Naive thymus-derived CD4-positive, alpha-beta T cell (primary cell): Measurements from ENCODE around the gene KIF13A. TPM values are rescaled to one million over a fixed set of nuclear protein-coding genes. Genes with fewer than 3 reads are reported as not detected.
A peak's percentile ranks its signal among the peaks of the same experiment; 100 is the strongest.
"Not testable (repeated sequence)": the region's sequence is repeated elsewhere in the genome, so short reads cannot be mapped to it uniquely, and the experiment has no call there.

Experiments
- ATAC-seq: fragments of 150-1000 bp; cut with Tn5 transposase; 2 replicates; pipeline ENCODE4 v1.10.0; 2021; ENCODE audit warnings: mild to moderate bottlenecking, moderate library complexity
- CTCF ChIA-PET: fragments of 350-600 bp; sonication (Branson Sonifier 250); formaldehyde crosslinking; loops from one replicate; lab custom pipeline; 2021; ENCODE audit warnings: antibody characterized with exemption; lab: Charles Lee
- POLR2A ChIA-PET: fragments of 350-600 bp; sonication (Branson Sonifier 250); formaldehyde crosslinking; loops from one replicate; lab custom pipeline; 2021; ENCODE audit warnings: antibody characterized with exemption, inconsistent platforms; lab: Charles Lee
- DNase-seq, 9 donors: peaks; one replicate each; pipeline versions ENCODE4 v3.0.0 to v3.0.0-alpha.2; 2020 to 2022; ENCODE audit warnings: mixed read lengths in 1 of 9
- H3K27ac ChIP-seq: one replicate; pipeline ENCODE4 v1.7.0; 2013; ENCODE audit warnings: mild to moderate bottlenecking, low read depth, low read length, moderate library complexity
- H3K27me3 ChIP-seq, 2 donors: one replicate each; pipeline ENCODE4 v1.7.0; 2013; ENCODE audit warnings: low read length in 2 of 2, mild to moderate bottlenecking in 2 of 2, moderate library complexity in 2 of 2; ENCODE audit not compliant: control insufficient read depth in 2 of 2, insufficient read depth in 2 of 2
- H3K36me3 ChIP-seq, 3 experiments: 1 replicate in 2 of 3; 2 replicates in 1 of 3; pipeline ENCODE4 v1.7.0; 2013; ENCODE audit warnings: low read length in 3 of 3, mild to moderate bottlenecking in 3 of 3, moderate library complexity in 1 of 3; ENCODE audit not compliant: insufficient read depth in 3 of 3, control insufficient read depth in 2 of 3
- H3K4me1 ChIP-seq, 2 donors: one replicate each; pipeline ENCODE4 v1.7.0; 2013; ENCODE audit warnings: low read length in 2 of 2, mild to moderate bottlenecking in 2 of 2, moderate library complexity in 1 of 2; ENCODE audit not compliant: control insufficient read depth in 2 of 2, insufficient read depth in 2 of 2
- H3K4me3 ChIP-seq: 2 replicates; pipeline ENCODE4 v1.7.0; 2013; ENCODE audit warnings: mild to moderate bottlenecking, low read length
- H3K9me3 ChIP-seq, 3 experiments: 1 replicate in 2 of 3; 2 replicates in 1 of 3; pipeline ENCODE4 v1.7.0; 2013; ENCODE audit warnings: low read length in 3 of 3; ENCODE audit not compliant: control insufficient read depth in 2 of 3
- H3K27ac Mint-ChIP-seq, 9 donors: one replicate each; pipeline ENCODE4 v1.8.0; 2020 to 2022; ENCODE audit warnings: mixed read lengths in 9 of 9, mild to moderate bottlenecking in 8 of 9, moderate library complexity in 5 of 9, inconsistent platforms in 2 of 9
- H3K27me3 Mint-ChIP-seq, 5 donors: one replicate each; pipeline ENCODE4 v1.8.0; 2021 to 2022; ENCODE audit warnings: mixed read lengths in 5 of 5, mild to moderate bottlenecking in 1 of 5
- H3K36me3 Mint-ChIP-seq, 5 donors: one replicate each; pipeline ENCODE4 v1.8.0; 2020 to 2022; ENCODE audit warnings: mixed read lengths in 5 of 5, mild to moderate bottlenecking in 3 of 5, inconsistent platforms in 1 of 5
- H3K4me1 Mint-ChIP-seq, 7 donors: one replicate each; pipeline ENCODE4 v1.8.0; 2020 to 2022; ENCODE audit warnings: mixed read lengths in 7 of 7, mild to moderate bottlenecking in 3 of 7, inconsistent platforms in 1 of 7
- H3K4me3 Mint-ChIP-seq, 10 donors: one replicate each; pipeline ENCODE4 v1.8.0; 2020 to 2022; ENCODE audit warnings: mild to moderate bottlenecking in 10 of 10, mixed read lengths in 10 of 10, moderate library complexity in 6 of 10, inconsistent platforms in 2 of 10
- H3K9me3 Mint-ChIP-seq, 11 donors: one replicate each; pipeline ENCODE4 v1.8.0; 2020 to 2022; ENCODE audit warnings: mixed read lengths in 11 of 11, mild to moderate bottlenecking in 4 of 11, inconsistent platforms in 1 of 11, moderate library complexity in 1 of 11
- intact Hi-C, 2 donors: fragments of 100-400 bp; cut with micrococcal nuclease; formaldehyde crosslinking; loops; one replicate each; pipeline ENCODE4 v1.15.1; 2023
- polyA plus RNA-seq, 2 donors: library from polyadenylated mRNA; unstranded; fragments of 300-500 nt; fragmentation: Illumina TruSeq; gene quantifications; one replicate each; pipeline ENCODE4 v1.2.3, GENCODE V29; 2021
- total RNA-seq, 6 experiments: library from RNA in 5 of 6; stranded (reverse) in 5 of 6; gene quantifications; 1 replicate in 5 of 6; 2 replicates in 1 of 6; pipeline ENCODE4 v1.2.3 and lab custom pipeline; 2021 to 2026

Gene KIF13A
- total and polyA plus RNA-seq, 7 experiments from 2014 or later: 0.05 to 21.0 (median 0.97) TPM; not detected in 2

- H3K36me3 Mint-ChIP-seq: peaks cover 0 to 19% (median 4%) of the 10 kb centered on the region in 5 donors
- ChIA-PET POLR2A (no interaction called here), CTCF (no interaction called here)
- no peak overlapping the region for H3K4me3 Mint-ChIP-seq
- H3K27me3 Mint-ChIP-seq: peaks cover 0 to 7% (median 0%) of the 10 kb centered on the region in 5 donors
- H3K27ac ChIP-seq: no peak overlapping the region
- no peaks in the 10 kb centered on the region for H3K4me1 ChIP-seq
- peaks cover 3 to 40% (median 15%) of the 10 kb centered on the region in 11 donors for H3K9me3 Mint-ChIP-seq
- DNase-seq: no peak
- peaks cover 0 to 14% (median 4%) of the 10 kb centered on the region in 3 experiments for H3K9me3 ChIP-seq
- no peaks in the 10 kb centered on the region for H3K27me3 ChIP-seq
- H3K4me3 ChIP-seq: no peak overlapping the region
- intact Hi-C loops: no loop called here
- H3K36me3 ChIP-seq: no peaks in the 10 kb centered on the region
- no peak overlapping the region for H3K27ac Mint-ChIP-seq
- H3K4me1 Mint-ChIP-seq: no peaks in the 10 kb centered on the region
- ATAC-seq: no peak
These were observed 246.7 kb downstream of the KIF13A start for GRCh38 chr6:17740559-17741220.

GRCh38 chr6:17737704-17738252 is 249.7 kb downstream of the KIF13A start:
- no peaks in the 10 kb centered on the region for H3K27me3 ChIP-seq
- peaks cover 3 to 40% (median 15%) of the 10 kb centered on the region in 11 donors for H3K9me3 Mint-ChIP-seq
- no peaks in the 10 kb centered on the region for H3K4me1 ChIP-seq
- no peak overlapping the region for H3K27ac Mint-ChIP-seq
- H3K27ac ChIP-seq: no peak overlapping the region
- POLR2A ChIA-PET: interaction anchor here (0.8 kb wide), 1 partner anchor 891 kb away, joined by 3 read pairs; no protein-coding TSS in a partner anchor
- CTCF ChIA-PET: no interaction called here
- H3K27me3 Mint-ChIP-seq: peaks cover 0 to 7% (median under 1%) of the 10 kb centered on the region in 5 donors
- peaks cover 0 to 14% (median 4%) of the 10 kb centered on the region in 3 experiments for H3K9me3 ChIP-seq
- intact Hi-C loops: no loop called here
- no peak overlapping the region for H3K4me3 ChIP-seq
- no peaks in the 10 kb centered on the region for H3K4me1 Mint-ChIP-seq
- H3K36me3 Mint-ChIP-seq: peaks cover 0 to 19% (median 4%) of the 10 kb centered on the region in 5 donors
- no peaks in the 10 kb centered on the region for H3K36me3 ChIP-seq
- ATAC-seq (no peak), DNase-seq (no peak)
- H3K4me3 Mint-ChIP-seq: no peak overlapping the region

- CTCF ChIA-PET, ATAC-seq, H3K27me3 Mint-ChIP-seq, H3K27ac Mint-ChIP-seq, H3K4me1 ChIP-seq, H3K4me3 ChIP-seq, H3K36me3 ChIP-seq, H3K27ac ChIP-seq, POLR2A ChIA-PET, intact Hi-C loops, DNase-seq, H3K27me3 ChIP-seq, H3K4me3 Mint-ChIP-seq, H3K4me1 Mint-ChIP-seq: not testable (repeated sequence)
- H3K9me3 ChIP-seq: peaks cover 0 to 14% (median 4%) of the 10 kb centered on the region in 3 experiments
- H3K36me3 Mint-ChIP-seq: peaks cover 0 to 19% (median 4%) of the 10 kb centered on the region in 5 donors
- peaks cover 3 to 37% (median 15%) of the 10 kb centered on the region in 11 donors for H3K9me3 Mint-ChIP-seq
These were observed 252.1 kb downstream of the KIF13A start for GRCh38 chr6:17735311-17735710.

- Histone ChIP-seq H3K9me3 (no peaks in the 10 kb centered on the region), H3K4me3 (no peak overlapping the region), H3K27me3 (no peaks in the 10 kb centered on the region), H3K4me1 (no peaks in the 10 kb centered on the region), H3K27ac (no peak overlapping the region), H3K36me3 (no peaks in the 10 kb centered on the region)
- no peaks in the 10 kb centered on the region for H3K4me1 Mint-ChIP-seq
- CTCF ChIA-PET: no interaction called here
- peaks cover 0 to 3% (median 0%) of the 10 kb centered on the region in 11 donors for H3K9me3 Mint-ChIP-seq
- ATAC-seq (no peak), DNase-seq (no peak)
- H3K27ac Mint-ChIP-seq: peak overlapping the region in 1 of 9 donors; percentile 4
- POLR2A ChIA-PET: no interaction called here
- peaks cover 0 to 5% (median 0%) of the 10 kb centered on the region in 5 donors for H3K27me3 Mint-ChIP-seq
- intact Hi-C loops: no loop called here
- no peaks in the 10 kb centered on the region for H3K36me3 Mint-ChIP-seq
- no peak overlapping the region for H3K4me3 Mint-ChIP-seq
These were observed 257.2 kb downstream of the KIF13A start for GRCh38 chr6:17730078-17730704.

GRCh38 chr6:17729223-17730077 is 258.0 kb downstream of the KIF13A start:
- DNase-seq (no peak), ATAC-seq (no peak)
- intact Hi-C loops: no loop called here
- ChIA-PET POLR2A (no interaction called here), CTCF (no interaction called here)
- Histone ChIP-seq H3K4me1 (no peaks in the 10 kb centered on the region), H3K27ac (no peak overlapping the region), H3K4me3 (no peak overlapping the region), H3K36me3 (no peaks in the 10 kb centered on the region), H3K9me3 (no peaks in the 10 kb centered on the region), H3K27me3 (no peaks in the 10 kb centered on the region)
- no peak overlapping the region for H3K27ac Mint-ChIP-seq
- H3K4me3 Mint-ChIP-seq: no peak overlapping the region
- H3K27me3 Mint-ChIP-seq: peaks cover 0 to 5% (median 0%) of the 10 kb centered on the region in 5 donors
- H3K9me3 Mint-ChIP-seq: peaks cover 0 to 3% (median 0%) of the 10 kb centered on the region in 11 donors
- no peaks in the 10 kb centered on the region for H3K4me1 Mint-ChIP-seq
- no peaks in the 10 kb centered on the region for H3K36me3 Mint-ChIP-seq

GRCh38 chr6:17728551-17729222 is 258.7 kb downstream of the KIF13A start:
- Mint-ChIP-seq H3K4me3 (no peak overlapping the region), H3K36me3 (no peaks in the 10 kb centered on the region), H3K4me1 (no peaks in the 10 kb centered on the region), H3K27ac (no peak overlapping the region), H3K9me3 (peaks cover 0 to 3% (median 0%) of the 10 kb centered on the region in 11 donors), H3K27me3 (peaks cover 0 to 5% (median 0%) of the 10 kb centered on the region in 5 donors)
- Histone ChIP-seq H3K27me3 (no peaks in the 10 kb centered on the region), H3K9me3 (no peaks in the 10 kb centered on the region), H3K4me3 (no peak overlapping the region), H3K27ac (no peak overlapping the region), H3K36me3 (no peaks in the 10 kb centered on the region), H3K4me1 (no peaks in the 10 kb centered on the region)
- DNase-seq (no peak), ATAC-seq (no peak)
- CTCF ChIA-PET: no interaction called here
- POLR2A ChIA-PET: no interaction called here
- intact Hi-C loops: no loop called here
